HG03066 (cell line): ENCODE data around the gene AGK.
A peak's percentile ranks its signal among the peaks of the same experiment; 100 is the strongest.
"Not testable (repeated sequence)": the region's sequence is repeated elsewhere in the genome, so short reads cannot be mapped to it uniquely, and the experiment has no call there.

Experiments used
- ATAC-seq: cut with Tn5 transposase; IDR thresholded peaks from one replicate; pipeline ENCODE4 v1.9.1; 2021; ENCODE audit warnings: low read depth; ENCODE audit not compliant: unreplicated experiment

The AGK gene

GRCh38 chr7:141641876-141642275, 90.7 kb downstream of the AGK start:
- no peak for ATAC-seq

GRCh38 chr7:141645188-141645587, 94.0 kb downstream of the AGK start:
- ATAC-seq: no peak

GRCh38 chr7:141646826-141647480, 95.7 kb downstream of the AGK start:
- no peak for ATAC-seq

GRCh38 chr7:141647701-141648100, 96.5 kb downstream of the AGK start:
- not testable (repeated sequence) for ATAC-seq

- ATAC-seq: no peak
These were observed 97.3 kb downstream of the AGK start for GRCh38 chr7:141648276-141649114.

- ATAC-seq: no peak
These were observed 98.1 kb downstream of the AGK start for GRCh38 chr7:141649137-141649864.

GRCh38 chr7:141649865-141650634, 98.8 kb downstream of the AGK start:
- peak; percentile 50 for ATAC-seq

- no peak for ATAC-seq
These were observed 100.2 kb downstream of the AGK start for GRCh38 chr7:141651417-141651816.

- ATAC-seq: no peak
These were observed 101.5 kb downstream of the AGK start for GRCh38 chr7:141652691-141653090.

- ATAC-seq: peak; percentile 69
These were observed 103.3 kb downstream of the AGK start for GRCh38 chr7:141654551-141654950.

- no peak for ATAC-seq
These were observed 108.3 kb downstream of the AGK start for GRCh38 chr7:141659501-141659900.

- no peak for ATAC-seq
These were observed 109.0 kb downstream of the AGK start for GRCh38 chr7:141660259-141660658.

- ATAC-seq: no peak
These were observed 112.1 kb downstream of the AGK start for GRCh38 chr7:141663081-141663849.

GRCh38 chr7:141664450-141664849, 113.2 kb downstream of the AGK start:
- no peak for ATAC-seq

GRCh38 chr7:141665208-141666035, 114.2 kb downstream of the AGK start:
- ATAC-seq: no peak

GRCh38 chr7:141666071-141666470, 114.9 kb downstream of the AGK start:
- ATAC-seq: no peak

- ATAC-seq: no peak
These were observed 117.6 kb downstream of the AGK start for GRCh38 chr7:141668853-141669252.

- no peak for ATAC-seq
These were observed 120.7 kb downstream of the AGK start for GRCh38 chr7:141671705-141672496.
